Measurements from ENCODE around the gene GABRQ.
"Not testable (repeated sequence)": the region's sequence is repeated elsewhere in the genome, so short reads cannot be mapped to it uniquely, and the experiment has no call there.

The GABRQ gene

DNA sequence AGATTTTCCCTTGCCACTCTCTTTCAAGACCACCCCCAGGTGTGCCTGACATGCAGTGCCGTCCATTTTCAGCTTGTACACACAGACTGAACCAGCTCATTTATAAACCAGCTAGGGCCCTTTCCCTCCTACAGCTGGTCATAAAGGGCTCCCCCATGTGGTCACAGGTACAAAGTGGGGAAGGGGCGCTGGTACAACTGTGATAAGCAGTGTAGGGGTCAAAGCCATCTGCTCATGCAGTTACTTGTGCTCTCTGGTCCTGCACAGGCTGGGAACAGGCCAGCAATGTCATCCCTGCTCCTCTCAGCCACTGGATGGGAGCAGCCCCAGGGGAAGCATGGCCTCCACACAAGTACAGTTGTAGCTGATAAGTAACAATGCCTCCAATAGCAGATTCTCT is 20.6 kb downstream of the GABRQ start:
- no peak for DNase-seq (ENCODE audit: low read depth)

DNA sequence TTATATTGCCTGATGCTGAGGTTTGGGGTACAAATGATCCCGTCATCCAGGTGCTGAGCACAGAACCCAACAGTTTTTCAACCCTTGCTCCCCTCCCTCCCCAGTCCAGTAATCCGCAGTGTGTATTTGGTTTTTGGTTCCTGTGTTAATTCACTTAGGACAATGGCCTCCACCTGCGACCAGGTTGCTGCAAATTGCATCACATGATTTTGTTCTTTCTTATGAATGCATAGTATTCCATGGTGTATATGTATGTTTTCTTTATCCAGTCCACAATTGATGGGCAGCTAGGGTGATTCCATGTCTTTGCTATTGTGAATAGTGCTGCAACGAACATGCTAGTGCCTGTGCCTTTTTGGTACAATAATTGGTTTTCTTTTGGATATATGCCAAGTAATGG is 25.4 kb downstream of the GABRQ start:
- DNase-seq (ENCODE audit: low read depth), result no peak

DNA sequence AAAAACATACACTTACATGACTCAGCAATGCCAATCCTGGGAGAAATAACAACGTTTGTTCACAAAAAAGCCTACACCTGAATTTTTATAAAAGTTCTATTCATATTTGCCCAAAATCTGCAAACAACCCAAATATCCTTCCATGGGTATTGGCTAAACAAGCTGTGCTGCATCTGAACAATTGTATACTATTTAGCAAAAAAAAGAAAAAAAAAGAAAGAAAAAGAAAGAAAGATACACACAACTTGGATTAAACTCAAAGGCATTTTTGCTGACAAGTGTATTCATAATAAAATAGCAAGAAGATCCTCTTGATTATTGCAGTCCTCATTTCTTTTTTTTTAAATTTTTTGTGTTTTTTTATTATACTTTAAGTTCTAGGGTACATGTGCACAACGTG is 36.4 kb downstream of the GABRQ start:
- no peak for DNase-seq (ENCODE audit: low read depth)

DNA sequence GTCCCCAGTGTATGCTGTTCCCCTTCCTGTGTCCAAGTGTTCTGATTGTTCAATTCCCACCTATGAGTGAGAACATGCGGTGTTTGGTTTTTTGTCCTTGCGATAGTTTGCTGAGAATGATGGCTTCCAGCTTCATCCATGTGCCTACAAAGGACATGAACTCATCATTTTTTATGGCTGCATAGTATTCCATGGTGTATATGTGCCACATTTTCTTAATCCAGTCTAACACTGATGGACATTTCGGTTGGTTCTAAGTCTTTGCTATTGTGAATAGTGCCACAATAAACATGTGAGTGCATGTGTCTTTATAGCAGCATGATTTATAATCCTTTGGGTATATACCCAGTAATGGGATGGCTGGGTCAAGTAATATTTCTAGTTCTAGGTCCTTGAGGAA is 37.0 kb downstream of the GABRQ start:
- DNase-seq (ENCODE audit: low read depth), result not testable (repeated sequence)

DNA sequence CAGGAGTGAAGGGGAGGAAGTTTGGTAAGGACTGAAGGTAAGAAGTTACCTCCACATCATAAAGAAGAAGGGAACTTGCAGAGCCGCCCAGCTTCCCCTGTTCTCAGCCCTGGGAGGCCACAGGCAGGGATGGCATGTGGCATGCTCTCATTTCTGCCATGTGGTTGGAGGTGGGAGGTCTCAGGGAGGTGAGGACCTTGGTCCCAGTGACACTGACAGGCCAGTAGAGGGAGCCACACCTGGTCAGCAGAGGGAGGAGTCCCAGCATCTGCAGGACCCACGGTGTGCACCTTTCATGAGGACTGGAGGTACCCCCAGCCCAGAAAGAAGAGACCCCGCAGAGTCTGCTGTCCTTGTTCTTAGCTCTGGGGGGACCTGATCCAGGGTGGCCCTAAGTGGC is 43.3 kb downstream of the GABRQ start:
- DNase-seq (ENCODE audit: low read depth), result not testable (repeated sequence)

DNA sequence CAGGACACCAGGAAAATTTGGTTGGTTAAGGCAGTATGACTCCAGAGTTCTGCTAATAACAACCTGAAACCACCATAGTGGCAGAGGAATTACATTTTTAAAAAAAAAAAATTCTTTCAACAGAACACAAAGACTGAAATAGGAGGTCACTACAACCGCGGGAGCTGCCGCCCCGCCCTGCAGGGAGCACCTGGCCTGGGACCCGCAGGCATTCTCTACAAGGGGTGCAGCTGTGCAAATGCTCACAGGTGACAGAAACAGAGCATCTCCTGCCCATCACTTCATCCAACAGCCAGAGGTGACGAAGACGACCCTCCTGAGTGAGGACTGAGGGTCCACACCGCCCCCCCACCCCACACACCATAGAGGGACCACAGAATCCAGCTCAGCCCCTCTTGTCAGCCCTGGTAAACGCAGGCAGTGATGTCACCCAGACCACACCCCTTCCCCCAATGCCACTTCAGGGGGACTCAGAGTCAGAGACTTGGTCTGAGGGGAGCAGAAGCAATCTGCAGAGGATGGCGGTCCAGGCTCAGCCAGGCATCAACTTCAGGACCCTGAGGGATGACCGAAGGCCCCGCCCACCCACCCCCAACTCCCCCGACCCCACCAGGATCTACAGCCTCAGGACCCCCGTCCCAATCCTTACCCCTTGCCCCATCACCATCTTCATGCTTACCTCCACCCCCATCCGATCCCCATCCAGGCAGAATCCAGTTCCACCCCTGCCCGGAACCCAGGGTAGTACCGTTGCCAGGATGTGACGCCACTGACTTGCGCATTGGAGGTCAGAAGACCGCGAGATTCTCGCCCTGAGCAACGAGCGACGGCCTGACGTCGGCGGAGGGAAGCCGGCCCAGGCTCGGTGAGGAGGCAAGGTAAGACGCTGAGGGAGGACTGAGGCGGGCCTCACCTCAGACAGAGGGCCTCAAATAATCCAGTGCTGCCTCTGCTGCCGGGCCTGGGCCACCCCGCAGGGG is 60.5 kb downstream of the GABRQ start, which contains the start of gene MAGEA3:
TSS of gene MAGEA3 (plus strand) at position 843 of the 980 bp plus-strand sequence. CDS start 2,039 bp downstream, outside the sequence.
- not testable (repeated sequence) for DNase-seq (ENCODE audit: low read depth)

DNA sequence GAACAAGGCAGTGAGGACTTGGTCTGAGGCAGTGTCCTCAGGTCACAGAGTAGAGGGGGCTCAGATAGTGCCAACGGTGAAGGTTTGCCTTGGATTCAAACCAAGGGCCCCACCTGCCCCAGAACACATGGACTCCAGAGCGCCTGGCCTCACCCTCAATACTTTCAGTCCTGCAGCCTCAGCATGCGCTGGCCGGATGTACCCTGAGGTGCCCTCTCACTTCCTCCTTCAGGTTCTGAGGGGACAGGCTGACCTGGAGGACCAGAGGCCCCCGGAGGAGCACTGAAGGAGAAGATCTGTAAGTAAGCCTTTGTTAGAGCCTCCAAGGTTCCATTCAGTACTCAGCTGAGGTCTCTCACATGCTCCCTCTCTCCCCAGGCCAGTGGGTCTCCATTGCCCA is 62.7 kb downstream of the GABRQ start:
- DNase-seq (ENCODE audit: low read depth), result not testable (repeated sequence)

DNA sequence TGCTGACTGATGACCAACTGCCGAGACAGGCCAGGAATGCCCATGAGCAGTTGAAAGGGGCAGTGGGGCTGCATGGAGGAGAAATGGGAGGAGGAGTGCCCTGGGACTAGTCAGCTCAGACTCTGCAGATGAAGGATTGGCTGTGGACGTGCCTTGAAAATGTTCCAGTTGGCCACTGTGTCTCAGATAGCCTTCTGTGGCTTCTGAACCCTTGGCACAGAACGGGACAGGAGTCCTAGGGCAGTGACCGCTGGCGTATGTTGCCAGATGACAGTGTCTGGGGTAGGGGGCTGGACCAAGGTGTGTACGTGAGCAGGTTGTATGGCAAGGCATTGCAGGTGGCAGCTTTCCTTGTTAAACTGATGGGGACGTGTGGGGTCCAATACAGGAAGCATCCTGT is 68.8 kb downstream of the GABRQ start:
- DNase-seq (ENCODE audit: low read depth), result not testable (repeated sequence)

Data from stimulated activated CD8-positive, alpha-beta memory T cell treated with anti-CD3 and anti-CD28 coated beads, Interleukin-15, amount 100 ng/mL, for 1 hour (primary cell).